Spleen (tissue), 7 donors: ENCODE data around the gene ASB1.

ENCODE experiments used
- CTCF ChIP-seq, 11 experiments: fragments of 200-600 bp in 7 of 11; fragments of 450-650 bp in 4 of 11; sonication (generic) in 4 of 11; IDR thresholded peaks in 8 of 11; conservative IDR thresholded peaks in 3 of 11; 1 replicate in 7 of 11; 2 replicates in 4 of 11; pipeline versions ENCODE4 v1.4.0 to v1.8.0; 2016 to 2021; ENCODE audit warnings: antibody characterized with exemption in 11 of 11, inconsistent platforms in 4 of 11, mild to moderate bottlenecking in 1 of 11
- POLR2A ChIP-seq, 3 donors: fragments of 450-650 bp; IDR thresholded peaks; one replicate each; pipeline ENCODE4 v1.5.1; 2017; ENCODE audit warnings: antibody characterized with exemption in 3 of 3, mild to moderate bottlenecking in 1 of 3
- donor health status: DM: no; HTN: no; CAD: no; lungs with moderate emphysema.
- donor health status: DM: no; HTN: no; CAD: no.
- donor health status: DM: no; HTN: no; CAD: no.

GRCh38 chr2:238423561-238424312 lies 3.0 kb upstream of the ASB1 start:
- no peak for TF ChIP-seq CTCF (IDR thresholded peaks at IDR 0.05 in 8 of 11, conservative IDR thresholded peaks at IDR 0.05 in 3 of 11)
- no peak for TF ChIP-seq POLR2A (IDR thresholded peaks at IDR 0.05)
